GM21825 (cell line): ENCODE data around the gene CASP7.

Experiments
- ATAC-seq: cut with Tn5 transposase; IDR thresholded peaks from one replicate; pipeline ENCODE4 v1.9.1; 2021; ENCODE audit warnings: mild to moderate bottlenecking, moderate library complexity; ENCODE audit not compliant: unreplicated experiment

CASP7 gene

DNA sequence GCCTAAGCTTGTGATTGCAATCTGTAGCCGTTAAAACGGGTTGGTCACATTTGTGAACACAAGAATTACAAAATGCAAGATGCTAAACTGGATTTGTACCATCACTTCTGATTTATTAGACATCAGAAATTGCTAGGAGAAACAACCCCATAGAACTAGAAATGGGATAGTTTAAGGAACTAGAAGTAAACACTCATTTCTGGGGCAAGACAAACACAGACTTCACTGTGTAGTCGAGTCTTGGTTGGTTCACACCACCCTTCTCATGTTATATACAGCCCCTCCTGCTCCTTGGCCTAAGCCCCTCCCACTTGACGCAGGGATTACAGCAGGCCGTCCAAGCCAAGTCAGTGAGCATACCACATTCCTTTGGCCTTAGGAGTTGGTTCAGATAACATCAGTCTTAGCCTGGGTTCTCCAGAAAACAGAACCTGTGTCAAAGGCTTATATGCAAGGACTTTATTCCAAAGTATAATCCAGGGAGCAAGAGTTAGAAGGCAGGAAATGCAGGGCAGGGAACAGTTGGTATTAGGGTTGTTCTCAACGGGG is 13.8 kb upstream of the CASP7 start:
- no peak for ATAC-seq

DNA sequence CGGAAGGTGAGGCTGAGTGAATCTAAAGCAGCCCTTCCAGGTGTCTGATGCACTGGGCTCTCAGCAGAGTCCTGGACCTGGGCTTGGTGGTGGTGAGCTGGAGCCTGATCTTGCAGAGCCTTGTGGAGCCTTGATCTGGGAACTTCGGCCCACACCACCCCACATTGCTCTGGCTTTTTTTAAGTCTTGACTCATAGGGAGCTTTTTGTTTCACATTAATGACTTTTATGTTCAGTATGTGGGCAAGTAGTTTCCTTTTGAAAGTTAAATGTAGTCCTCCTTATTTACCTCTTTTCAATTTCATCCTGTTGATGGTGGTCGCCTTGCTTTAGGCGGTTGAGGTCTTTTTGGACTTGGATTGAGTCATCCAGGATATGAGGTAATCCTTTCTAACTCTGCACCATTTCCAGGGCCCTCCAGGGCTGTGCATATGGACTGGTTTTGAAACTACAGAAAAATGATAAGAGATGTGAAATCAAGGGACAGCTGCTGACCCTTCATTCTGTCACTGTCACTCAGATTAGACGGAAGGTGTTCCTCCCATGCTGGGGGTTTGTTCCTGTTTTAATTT is 12.9 kb upstream of the CASP7 start:
- peak; percentile 78 for ATAC-seq

DNA sequence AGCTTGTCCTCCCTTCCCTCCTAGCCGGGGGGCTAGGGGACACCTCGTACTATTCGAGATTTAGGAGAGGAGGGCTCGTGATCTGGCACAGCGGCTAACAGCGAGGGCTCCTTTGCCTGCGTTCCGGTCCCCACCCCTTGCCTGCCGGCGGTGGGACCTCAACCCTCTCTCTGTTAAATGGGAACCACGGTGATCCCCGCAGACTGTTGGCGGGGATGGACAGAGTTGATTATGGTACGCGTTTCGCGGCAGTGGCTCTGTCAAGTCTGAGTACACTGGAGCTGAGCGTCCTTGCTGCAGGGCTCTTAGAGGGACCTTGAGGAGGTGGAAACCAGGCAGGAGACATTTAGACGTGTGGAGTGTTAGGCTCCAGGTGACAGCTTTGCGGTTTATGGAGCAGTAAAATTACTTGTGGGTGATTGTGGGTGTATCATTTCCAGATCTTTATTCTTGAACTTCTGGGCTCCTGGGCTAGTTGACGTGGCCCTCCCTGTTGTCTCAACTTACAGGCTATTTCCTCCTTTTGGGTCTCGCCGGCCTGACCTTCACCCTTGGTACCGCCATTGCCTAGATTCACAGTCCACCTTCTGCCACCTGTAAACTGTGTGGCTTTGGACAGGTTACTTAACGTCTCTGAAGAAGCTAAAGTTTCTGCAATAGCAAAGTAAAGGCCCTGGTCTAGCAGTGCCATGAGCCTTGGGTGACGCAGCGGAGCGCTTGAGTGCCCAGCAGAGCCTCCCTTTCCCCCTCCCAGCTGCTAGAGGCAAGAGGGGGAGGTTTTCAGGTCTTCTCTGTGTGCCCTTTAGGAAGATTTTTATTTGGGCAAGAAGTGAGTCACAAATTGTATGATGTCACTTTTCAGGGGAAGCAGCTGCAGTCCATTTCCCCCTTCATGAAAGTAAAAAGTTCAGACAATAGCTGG is 739 bp downstream of the CASP7 start:
- peak; percentile 27 for ATAC-seq

DNA sequence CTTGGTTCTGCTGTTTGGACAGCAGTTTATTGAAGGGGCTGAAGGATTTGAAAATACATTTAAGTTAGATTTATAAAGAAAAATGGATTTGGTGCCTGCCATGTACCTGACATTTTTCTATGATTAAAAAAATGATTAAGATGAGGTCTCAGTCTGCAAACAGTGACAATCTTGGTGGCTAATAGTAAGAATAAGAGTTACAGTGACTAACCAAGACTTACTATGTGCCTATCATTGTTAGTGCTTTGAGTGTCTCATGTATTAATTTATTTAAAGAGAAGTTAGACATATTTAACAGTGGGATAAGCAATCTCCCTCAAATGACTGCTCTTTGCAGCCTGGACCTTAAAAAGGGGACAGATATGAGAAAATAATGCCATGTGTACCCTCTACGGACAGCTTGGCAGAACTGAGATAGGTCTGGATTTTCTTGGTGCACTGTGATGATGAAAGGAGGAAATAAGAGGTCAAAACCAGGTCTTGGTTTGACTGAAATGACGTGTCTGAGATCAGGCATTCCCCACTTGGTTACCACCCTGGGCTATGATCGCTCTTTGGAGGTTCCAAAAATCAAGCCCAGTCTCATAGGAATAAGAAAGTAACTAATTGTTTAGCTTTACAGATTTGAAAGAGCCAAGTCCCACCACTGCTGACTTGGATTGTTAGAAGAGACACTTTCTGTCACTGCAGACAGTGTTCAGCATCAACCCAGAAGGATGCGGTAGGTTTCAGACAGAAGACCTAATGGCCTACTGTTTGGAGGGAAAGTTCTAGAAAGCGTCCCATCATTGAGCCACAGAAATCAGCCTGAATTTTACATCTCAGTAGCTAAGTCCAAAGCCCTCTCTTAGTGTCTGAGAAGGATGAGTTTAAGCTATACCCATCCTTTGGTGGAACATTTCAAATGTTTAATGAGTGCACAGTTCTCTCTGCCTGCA is 2.1 kb downstream of the CASP7 start:
- peak; percentile 61 for ATAC-seq

DNA sequence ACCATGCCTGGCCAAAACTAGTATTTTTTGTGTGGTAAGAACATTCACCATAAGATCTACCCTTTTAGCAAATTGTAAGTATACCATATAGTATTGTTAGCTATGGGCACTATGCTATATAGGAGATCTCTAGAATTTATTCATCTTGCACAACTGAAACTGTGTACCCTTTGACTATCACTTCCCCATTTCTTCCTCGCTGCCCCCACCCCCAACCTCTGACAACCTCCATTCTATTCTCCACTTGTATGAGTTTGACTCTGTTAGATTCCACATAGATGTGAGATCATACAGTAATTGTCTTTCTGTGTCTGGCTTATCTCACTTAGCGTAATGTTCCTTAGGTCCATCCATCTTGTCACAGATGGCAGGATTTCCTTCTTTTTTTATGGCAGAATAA is 3.6 kb downstream of the CASP7 start:
- no peak for ATAC-seq

DNA sequence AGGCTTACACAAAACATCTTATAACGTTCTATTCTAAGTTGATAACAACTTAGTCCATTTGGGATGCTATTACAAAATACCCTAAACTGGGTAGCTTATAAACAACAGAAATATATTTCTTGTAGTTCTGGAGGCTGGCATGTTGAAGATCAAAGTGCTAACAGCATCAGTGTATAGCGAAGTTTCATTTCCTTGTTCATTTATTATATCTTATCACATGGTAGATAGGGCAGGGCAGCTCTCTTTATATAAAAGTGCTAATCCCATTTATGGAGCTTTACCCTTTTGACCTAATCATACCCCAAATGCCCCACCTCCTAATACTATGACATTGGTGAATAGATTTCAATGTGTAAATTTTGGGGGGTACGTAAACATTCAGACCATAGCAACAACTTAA is 6.3 kb downstream of the CASP7 start:
- ATAC-seq = no peak

DNA sequence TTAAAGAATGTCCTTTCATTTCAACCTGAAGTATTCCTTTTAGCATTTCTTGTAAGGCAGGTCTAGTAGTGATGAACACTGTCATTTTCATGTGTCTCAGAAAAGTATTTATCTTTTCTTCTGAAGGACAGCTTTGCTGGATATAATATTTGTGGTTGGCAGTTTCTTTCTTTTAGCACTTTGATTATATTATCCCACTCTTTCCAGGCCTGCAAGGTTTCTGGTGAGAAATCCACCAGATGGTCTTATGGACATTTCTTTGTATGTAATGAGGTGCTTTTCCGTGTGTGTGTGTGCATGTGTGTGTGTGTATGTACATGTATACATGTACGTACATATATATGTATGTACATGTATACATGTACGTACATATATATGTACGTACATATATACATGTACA is 7.3 kb downstream of the CASP7 start:
- ATAC-seq = no peak

DNA sequence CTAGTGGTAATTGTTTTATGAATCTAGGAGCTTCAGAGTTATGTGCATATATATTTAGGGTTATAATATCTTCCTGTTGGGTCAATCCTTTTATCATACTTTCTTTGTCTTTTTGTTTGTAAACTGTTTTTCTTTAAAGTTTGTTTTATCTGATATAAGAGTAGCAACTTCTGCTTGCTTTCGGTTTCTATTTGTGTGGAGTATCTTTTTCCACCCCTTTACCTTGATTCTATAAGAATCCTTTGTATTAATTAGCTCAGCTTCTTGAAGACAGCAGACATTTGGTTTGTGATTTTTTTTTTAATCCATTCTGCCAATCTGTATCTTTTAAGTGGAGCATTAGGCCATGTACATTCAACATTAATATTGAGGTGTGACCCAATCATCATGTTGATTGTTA is 9.3 kb downstream of the CASP7 start:
- ATAC-seq = no peak

DNA sequence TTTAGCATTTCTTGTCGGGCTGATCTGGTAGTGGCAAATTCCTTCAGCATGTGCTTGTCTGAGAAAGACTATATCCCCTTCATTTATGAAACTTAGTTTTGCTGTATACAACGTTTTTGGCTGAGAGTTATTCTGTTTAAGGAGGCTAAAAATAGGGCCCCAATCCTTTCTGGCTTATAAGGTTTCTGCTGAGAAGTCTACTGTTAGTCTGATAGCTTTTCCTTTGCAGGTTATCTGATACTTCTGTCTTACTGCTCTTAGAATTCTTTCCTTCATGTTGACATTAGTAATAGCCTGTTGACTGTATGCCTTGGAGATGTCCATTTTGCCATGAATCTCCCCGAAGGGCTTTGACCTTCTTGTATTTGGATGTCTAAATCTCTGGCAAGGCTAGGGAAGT is 9.9 kb downstream of the CASP7 start:
- no peak for ATAC-seq

DNA sequence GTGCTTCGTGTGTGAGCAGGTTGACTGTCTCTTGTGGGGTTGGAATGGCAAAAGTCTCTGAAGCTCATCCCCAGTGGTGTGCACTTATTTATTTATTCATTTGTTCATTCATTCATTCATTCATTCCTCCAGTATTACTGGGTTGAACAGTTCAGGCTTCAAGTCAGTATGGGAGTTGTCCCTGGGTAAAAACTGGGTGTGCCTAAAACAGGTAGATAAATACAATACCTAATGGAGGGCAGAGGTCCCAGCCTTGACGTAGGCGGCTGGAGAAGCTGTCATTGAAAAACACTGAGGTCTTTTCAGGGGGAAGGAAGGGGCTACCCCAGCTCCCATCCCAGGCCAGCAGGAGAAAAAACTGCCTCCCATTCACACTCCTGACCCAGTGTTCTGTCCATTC is 11.0 kb downstream of the CASP7 start:
- no peak for ATAC-seq

DNA sequence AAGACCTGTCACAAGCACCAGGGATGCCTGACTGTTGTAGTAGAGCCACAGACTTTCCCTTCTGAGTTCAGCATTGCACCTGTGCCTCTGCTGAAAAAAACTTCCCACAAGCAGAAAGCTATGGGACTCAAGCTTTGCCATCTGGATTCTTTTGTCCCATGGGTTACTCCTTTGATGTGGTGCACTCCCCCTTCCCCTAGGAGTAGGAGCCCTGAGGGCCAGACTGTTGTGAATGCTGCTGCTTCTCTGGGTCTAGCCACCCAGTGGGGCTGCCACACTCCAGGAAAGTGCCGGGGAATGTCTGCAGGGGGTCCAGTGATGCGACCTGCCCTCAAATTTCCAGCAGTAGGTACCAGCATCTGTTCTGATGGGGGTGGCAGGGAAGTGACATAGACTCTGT is 11.7 kb downstream of the CASP7 start:
- no peak for ATAC-seq

DNA sequence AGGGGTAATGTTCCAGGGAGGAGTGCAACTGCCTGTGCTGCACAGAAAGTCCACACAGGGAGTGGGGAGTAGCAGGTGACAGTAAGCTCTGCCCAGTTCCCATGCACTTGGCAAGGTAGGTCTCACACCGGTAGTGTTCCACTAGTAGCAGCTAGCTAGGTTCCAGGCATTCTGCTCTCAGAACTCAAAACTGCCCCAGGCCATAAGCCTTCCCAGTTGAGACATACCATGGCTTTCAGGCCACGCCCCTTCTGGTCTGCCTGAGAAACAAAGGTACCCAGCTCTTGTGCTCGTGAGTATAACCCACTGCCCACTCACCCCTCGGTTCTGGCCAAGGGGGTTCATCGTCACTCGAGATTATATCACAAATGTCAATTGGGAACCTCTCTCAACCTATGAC is 12.6 kb downstream of the CASP7 start:
- ATAC-seq = no peak

DNA sequence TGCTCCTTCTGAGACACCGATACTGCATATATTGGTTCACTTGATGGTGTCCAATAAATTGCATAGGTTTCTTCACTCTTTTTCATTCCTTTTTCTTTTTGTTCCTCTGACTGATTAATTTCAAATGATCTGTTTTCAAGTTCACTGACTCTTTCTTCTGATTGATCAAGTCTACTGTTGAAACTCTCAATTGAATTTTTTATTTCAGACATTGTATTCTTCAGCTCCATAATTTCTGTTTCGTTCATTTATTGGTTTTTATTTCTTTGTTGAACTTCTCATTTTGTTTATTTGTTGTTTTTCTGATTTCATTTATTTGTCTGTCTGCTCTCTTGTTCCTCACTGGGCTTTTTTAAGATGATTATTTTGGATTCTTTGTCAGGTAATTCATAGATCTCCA is 13.6 kb downstream of the CASP7 start:
- no peak for ATAC-seq

DNA sequence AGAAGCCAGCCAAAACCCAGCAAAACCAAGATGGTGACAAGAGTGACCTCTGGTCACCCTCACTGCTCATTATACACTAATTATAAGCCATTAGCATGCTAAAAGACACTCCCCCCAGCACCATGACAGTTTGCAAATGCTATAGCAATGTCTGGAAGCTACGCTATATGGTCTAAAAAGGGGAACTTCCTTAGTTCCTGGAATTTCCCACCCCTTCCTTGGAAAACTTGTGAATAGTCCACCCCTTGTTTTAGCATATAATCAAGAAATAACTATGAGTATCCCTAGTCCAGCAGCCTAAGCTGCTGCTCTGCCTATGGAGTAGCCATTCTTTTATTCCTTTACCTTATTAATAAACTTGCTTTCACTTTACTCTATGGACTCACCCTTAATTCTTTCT is 16.0 kb downstream of the CASP7 start:
- no peak for ATAC-seq

DNA sequence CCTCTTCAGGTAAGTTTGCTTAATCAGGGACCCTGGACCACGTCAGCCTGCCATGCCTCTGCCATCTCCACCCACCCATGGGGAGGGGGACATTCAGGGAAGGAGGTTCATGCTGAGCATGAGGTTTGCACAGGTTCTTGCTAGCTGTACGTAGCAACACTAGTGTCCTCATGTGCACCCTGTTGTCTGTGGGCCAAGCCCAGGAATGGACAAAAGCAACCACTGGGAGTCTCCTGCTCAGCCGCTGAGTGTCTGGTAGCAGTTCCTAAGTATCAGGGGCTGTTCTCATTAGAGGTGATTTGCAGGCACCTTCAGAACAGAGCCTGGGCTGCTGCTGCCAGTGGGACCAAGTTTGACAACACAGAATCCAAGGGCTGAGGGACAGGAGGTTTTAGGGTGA is 17.9 kb downstream of the CASP7 start:
- ATAC-seq = no peak

DNA sequence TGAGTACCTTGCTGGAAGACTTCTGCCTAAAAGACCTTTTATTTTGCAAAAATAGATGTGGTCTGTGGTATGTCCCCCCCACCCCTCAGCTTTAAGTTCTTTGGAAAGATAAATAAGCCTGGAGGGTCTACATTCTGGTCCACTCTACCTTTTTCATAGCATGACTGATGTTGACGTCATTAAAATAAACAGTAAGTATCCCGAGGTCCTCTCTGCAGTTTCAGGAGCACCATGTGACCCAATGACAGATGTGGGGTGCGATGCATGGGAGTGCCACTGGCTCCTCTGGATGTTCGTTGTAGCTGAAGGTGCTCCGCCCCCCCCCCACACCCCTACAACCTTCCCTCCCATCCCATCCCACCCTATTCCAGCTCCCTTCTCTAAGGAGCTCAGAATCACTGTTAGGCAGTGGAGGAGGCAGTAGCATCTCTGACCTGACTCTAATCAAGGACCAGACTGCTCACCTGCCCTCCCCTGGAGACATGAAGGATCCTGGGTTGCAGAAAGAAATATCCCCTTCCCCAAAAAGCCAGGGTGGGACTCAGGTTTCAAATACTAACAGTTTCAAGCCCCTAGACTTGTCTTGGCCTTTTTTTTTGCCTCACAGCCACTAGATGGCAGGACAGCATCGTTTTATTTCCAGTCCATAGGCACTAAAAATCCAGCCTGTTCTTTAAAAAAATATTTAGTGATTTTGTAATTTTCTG is 25.1 kb downstream of the CASP7 start:
- ATAC-seq = no peak

DNA sequence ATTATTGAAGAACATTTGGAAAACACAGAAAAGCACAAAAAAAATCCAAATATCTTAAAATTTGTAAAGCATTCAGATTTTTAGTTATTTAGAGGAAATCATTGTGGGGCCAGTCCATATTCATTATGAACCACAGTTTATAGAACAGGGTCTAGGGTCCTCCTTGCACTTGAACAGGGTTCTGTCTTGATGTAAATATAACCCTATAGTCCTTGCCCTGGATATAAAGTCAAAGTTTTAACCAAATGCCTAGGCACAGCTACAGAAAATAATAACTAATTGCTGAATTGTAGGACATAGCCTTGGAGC is 25.6 kb downstream of the CASP7 start:
- ATAC-seq = no peak

DNA sequence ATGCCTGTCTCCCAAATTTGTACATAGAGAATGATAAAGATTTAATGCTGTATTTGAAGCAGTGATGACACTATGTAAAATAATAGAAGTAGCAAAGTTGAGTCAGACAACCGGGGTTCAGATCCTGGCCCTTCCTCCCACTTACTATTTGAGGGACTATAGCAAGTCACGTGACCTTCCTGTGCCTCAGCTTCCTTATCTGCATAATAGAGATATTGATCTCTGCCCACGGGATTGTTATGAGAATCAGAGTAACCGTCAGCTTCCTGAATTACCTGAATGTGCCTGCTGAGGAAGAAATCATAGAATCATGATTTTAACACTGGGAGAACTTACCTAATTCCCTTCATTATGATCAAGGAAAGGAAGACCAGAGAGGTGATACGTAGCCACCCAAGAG is 26.9 kb downstream of the CASP7 start:
- ATAC-seq = no peak

DNA sequence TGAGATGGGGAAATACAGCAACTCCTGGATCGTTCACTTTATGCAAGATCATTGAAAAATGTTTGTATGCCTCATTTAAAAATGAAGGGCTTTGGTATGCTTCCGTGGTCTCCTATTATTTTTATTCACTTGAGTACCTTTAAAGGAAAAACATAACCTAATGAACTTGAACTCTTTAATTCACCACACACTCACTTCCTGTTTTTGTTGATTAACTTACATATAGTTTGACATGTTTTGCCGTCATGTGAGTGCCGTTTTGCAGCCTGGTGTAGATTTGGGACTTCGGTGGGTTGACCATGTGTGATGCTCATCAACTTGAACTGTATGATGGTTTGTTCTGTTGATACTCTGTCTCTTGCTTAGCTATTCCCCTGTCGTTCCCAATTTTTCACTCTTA is 28.9 kb downstream of the CASP7 start:
- ATAC-seq = no peak

DNA sequence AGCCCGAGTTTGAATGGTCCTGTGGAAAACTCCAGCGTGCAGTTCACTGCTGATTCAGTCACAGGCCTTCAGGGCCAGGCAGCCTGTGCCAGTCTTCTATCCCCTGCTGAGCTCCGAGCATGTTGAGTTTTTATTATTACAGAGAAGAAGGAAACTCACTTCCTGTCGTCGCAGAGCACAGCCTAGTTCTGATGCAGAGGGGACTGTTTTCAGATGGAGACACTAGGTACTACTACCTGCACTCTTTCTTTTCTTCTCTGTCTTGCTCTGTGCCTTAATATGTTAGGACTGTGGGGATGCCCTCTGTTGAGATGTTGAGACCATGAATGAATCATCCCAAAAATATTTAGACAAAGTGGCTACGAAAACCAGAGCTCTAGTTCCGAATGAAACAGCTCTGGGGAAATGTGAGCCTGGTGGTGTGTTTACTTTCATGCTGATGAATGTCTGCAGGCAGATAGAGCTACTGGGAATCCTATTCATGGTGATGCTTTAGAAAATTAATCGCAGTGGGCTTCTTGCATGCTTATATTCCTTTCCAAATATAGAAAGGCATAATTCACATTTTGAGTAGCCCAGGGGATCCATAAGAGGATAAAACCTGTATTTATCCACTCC is 29.6 kb downstream of the CASP7 start:
- ATAC-seq = no peak
